GM18499 (cell line): ENCODE results near the gene GSK3A.

Experiments
- ATAC-seq: cut with Tn5 transposase; IDR thresholded peaks from one replicate; pipeline ENCODE4 v1.9.1; 2021; ENCODE audit warnings: moderate number of reproducible peaks; ENCODE audit not compliant: insufficient read depth, unreplicated experiment

The GSK3A gene

GRCh38 chr19:42281146-42281826, 38.9 kb upstream of the GSK3A start:
- ATAC-seq = no peak

GRCh38 chr19:42280815-42281145, 38.4 kb upstream of the GSK3A start:
- ATAC-seq = no peak

GRCh38 chr19:42279902-42280814, 37.8 kb upstream of the GSK3A start:
- no peak for ATAC-seq

GRCh38 chr19:42279155-42279901, 36.9 kb upstream of the GSK3A start:
- no peak for ATAC-seq

- ATAC-seq = no peak
Observed at GRCh38 chr19:42278452-42279154, 36.2 kb upstream of the GSK3A start.

- no peak for ATAC-seq
Observed at GRCh38 chr19:42277821-42278451, 35.5 kb upstream of the GSK3A start.

- ATAC-seq = no peak
Observed at GRCh38 chr19:42276821-42277220, 34.4 kb upstream of the GSK3A start.

GRCh38 chr19:42276284-42276683, 33.9 kb upstream of the GSK3A start:
- ATAC-seq = no peak

GRCh38 chr19:42275517-42275916, 33.1 kb upstream of the GSK3A start:
- no peak for ATAC-seq

- no peak for ATAC-seq
Observed at GRCh38 chr19:42275103-42275502, 32.7 kb upstream of the GSK3A start.

- no peak for ATAC-seq
Observed at GRCh38 chr19:42274065-42274682, 31.8 kb upstream of the GSK3A start.

- ATAC-seq = no peak
Observed at GRCh38 chr19:42273407-42274064, 31.1 kb upstream of the GSK3A start.

GRCh38 chr19:42272989-42273406, 30.6 kb upstream of the GSK3A start:
- no peak for ATAC-seq

GRCh38 chr19:42272535-42272897, 30.1 kb upstream of the GSK3A start:
- ATAC-seq = no peak

GRCh38 chr19:42271861-42272534, 29.6 kb upstream of the GSK3A start:
- no peak for ATAC-seq

- ATAC-seq = no peak
Observed at GRCh38 chr19:42271045-42271419, 28.6 kb upstream of the GSK3A start.

GRCh38 chr19:42270346-42271044, 28.1 kb upstream of the GSK3A start:
- ATAC-seq = no peak
